Astrocyte of the spinal cord (primary cell): Measurements from ENCODE around the gene TEX44.

Experiments
- DNase-seq: peaks from one replicate; pipeline ENCODE4 v3.0.0; 2011; ENCODE audit warnings: low read depth, low spot score
- H3K4me3 ChIP-seq: 2 replicates; pipeline ENCODE4 v1.5.1; 2011; ENCODE audit warnings: low read depth, mild to moderate bottlenecking, low read length, moderate library complexity
- CTCF ChIP-seq: IDR thresholded peaks from 2 replicates; pipeline ENCODE4 v1.5.1; 2012; ENCODE audit warnings: low read depth, mild to moderate bottlenecking, low read length, inconsistent platforms
- in situ Hi-C: cut with HindIII; loops from 2 replicates; pipeline ENCODE4 v1.10.0; 2017; ENCODE audit warnings: low sequenced_read_pairs

TEX44 gene

GRCh38 chr2:231592636-231593145 lies at the start of gene TEX44:
Gene TEX44, plus strand, starts transcription at chr2:231592864. Its CDS starts 88 bp downstream, at chr2:231592952.
- DNase-seq = no peak
- no peak for TF ChIP-seq CTCF
- in situ Hi-C loops = no loop called here
- H3K4me3 ChIP-seq = no peak within 1 kb of the TSS

GRCh38 chr2:231545105-231545902 lies 47.4 kb upstream of the TEX44 start:
- TF ChIP-seq CTCF = no peak
- in situ Hi-C loops = no loop called here
- H3K4me3 ChIP-seq = no peak overlapping the region
- DNase-seq = peak; percentile 54

- no peak for TF ChIP-seq CTCF
- in situ Hi-C loops = no loop called here
- H3K4me3 ChIP-seq = no peak overlapping the region
- DNase-seq = no peak
Measured at GRCh38 chr2:231546014-231546715, 46.5 kb upstream of the TEX44 start.

GRCh38 chr2:231547315-231548110 lies 45.2 kb upstream of the TEX44 start:
- TF ChIP-seq CTCF = no peak
- in situ Hi-C loops = no loop called here
- DNase-seq = no peak
- no peak overlapping the region for H3K4me3 ChIP-seq

GRCh38 chr2:231548752-231549151 lies 43.9 kb upstream of the TEX44 start:
- DNase-seq = no peak
- in situ Hi-C loops = no loop called here
- TF ChIP-seq CTCF = no peak
- no peak overlapping the region for H3K4me3 ChIP-seq
